RWPE2 (cell line): ENCODE results near the gene LARP4B.

Experiments used
- ATAC-seq: fragments of 200-7000 bp; cut with Tn5 transposase; 3 replicates; pipeline ENCODE4 v1.9.1; 2021; ENCODE audit warnings: low read depth
- DNase-seq: peaks from one replicate; pipeline ENCODE4 v3.0.0-alpha.2; 2020; ENCODE audit warnings: low spot score
- H3K27ac ChIP-seq: fragments of 450-650 bp; 2 replicates; pipeline ENCODE4 v1.5.1; 2017; ENCODE audit warnings: mild to moderate bottlenecking; ENCODE audit not compliant: poor library complexity, severe bottlenecking
- H3K27me3 ChIP-seq: fragments of 250-450 bp; sonication (Bioruptor Pico); 2 replicates; pipeline ENCODE4 v1.5.1; 2021; ENCODE audit warnings: mild to moderate bottlenecking, moderate library complexity; ENCODE audit not compliant: insufficient read depth, poor library complexity, severe bottlenecking
- H3K36me3 ChIP-seq: fragments of 250-450 bp; sonication (Bioruptor Pico); 2 replicates; pipeline ENCODE4 v1.5.1; 2020; ENCODE audit warnings: low read depth, mild to moderate bottlenecking, moderate library complexity
- H3K4me1 ChIP-seq: fragments of 250-450 bp; sonication (Bioruptor Pico); 2 replicates; pipeline ENCODE4 v1.5.1; 2021; ENCODE audit warnings: mild to moderate bottlenecking, moderate library complexity; ENCODE audit not compliant: insufficient read depth, poor library complexity, severe bottlenecking
- H3K4me3 ChIP-seq: fragments of 250-450 bp; sonication (Bioruptor Pico); 2 replicates; pipeline ENCODE4 v1.5.1; 2021; ENCODE audit warnings: mild to moderate bottlenecking, moderate library complexity; ENCODE audit not compliant: severe bottlenecking
- H3K9me3 ChIP-seq: fragments of 250-450 bp; sonication (Bioruptor Pico); 2 replicates; pipeline ENCODE4 v1.5.1; 2021; ENCODE audit warnings: mild to moderate bottlenecking, moderate library complexity; ENCODE audit not compliant: severe bottlenecking
- CTCF ChIP-seq: fragments of 450-650 bp; IDR thresholded peaks from one replicate; pipeline ENCODE4 v1.5.1; 2017; ENCODE audit warnings: mild to moderate bottlenecking, moderate library complexity; ENCODE audit not compliant: poor library complexity, severe bottlenecking

LARP4B gene

GRCh38 chr10:812787-813186, 118.7 kb downstream of the LARP4B start:
- H3K36me3 ChIP-seq = peaks cover 86% of the 10 kb centered on the region
- DNase-seq = no peak
- no peak overlapping the region for H3K27ac ChIP-seq
- no peak overlapping the region for H3K4me3 ChIP-seq
- H3K9me3 ChIP-seq = no peaks in the 10 kb centered on the region
- no peak for TF ChIP-seq CTCF
- ATAC-seq = no peak
- no peaks in the 10 kb centered on the region for H3K27me3 ChIP-seq
- H3K4me1 ChIP-seq = no peaks in the 10 kb centered on the region

GRCh38 chr10:811379-812175, 119.9 kb downstream of the LARP4B start:
- Histone ChIP-seq H3K9me3 (no peaks in the 10 kb centered on the region), H3K4me1 (no peaks in the 10 kb centered on the region), H3K36me3 (peaks cover 77% of the 10 kb centered on the region), H3K27ac (no peak overlapping the region), H3K4me3 (no peak overlapping the region), H3K27me3 (no peaks in the 10 kb centered on the region)
- no peak for TF ChIP-seq CTCF
- no peak for ATAC-seq
- DNase-seq = no peak

GRCh38 chr10:810351-810846, 121.1 kb downstream of the LARP4B start:
- TF ChIP-seq CTCF = peak; percentile 26
- Histone ChIP-seq H3K27me3 (no peaks in the 10 kb centered on the region), H3K4me1 (no peaks in the 10 kb centered on the region), H3K4me3 (no peak overlapping the region), H3K27ac (no peak overlapping the region), H3K9me3 (no peaks in the 10 kb centered on the region), H3K36me3 (peaks cover 65% of the 10 kb centered on the region)
- DNase-seq (no peak), ATAC-seq (no peak)

GRCh38 chr10:809671-810350, 121.7 kb downstream of the LARP4B start:
- no peaks in the 10 kb centered on the region for H3K27me3 ChIP-seq
- H3K4me3 ChIP-seq = no peak overlapping the region
- DNase-seq (no peak), ATAC-seq (no peak)
- no peak overlapping the region for H3K27ac ChIP-seq
- no peaks in the 10 kb centered on the region for H3K9me3 ChIP-seq
- peaks cover 60% of the 10 kb centered on the region for H3K36me3 ChIP-seq
- H3K4me1 ChIP-seq = no peaks in the 10 kb centered on the region
- TF ChIP-seq CTCF = no peak
